Measurements from ENCODE around the gene RSPH3. TPM values are rescaled to one million over a fixed set of nuclear protein-coding genes. Genes with fewer than 3 reads are reported as not detected.

RSPH3 gene
- total RNA-seq, 4 donors from 2014 or later: 16.8 to 22.5 (median 20.2) TPM

DNA sequence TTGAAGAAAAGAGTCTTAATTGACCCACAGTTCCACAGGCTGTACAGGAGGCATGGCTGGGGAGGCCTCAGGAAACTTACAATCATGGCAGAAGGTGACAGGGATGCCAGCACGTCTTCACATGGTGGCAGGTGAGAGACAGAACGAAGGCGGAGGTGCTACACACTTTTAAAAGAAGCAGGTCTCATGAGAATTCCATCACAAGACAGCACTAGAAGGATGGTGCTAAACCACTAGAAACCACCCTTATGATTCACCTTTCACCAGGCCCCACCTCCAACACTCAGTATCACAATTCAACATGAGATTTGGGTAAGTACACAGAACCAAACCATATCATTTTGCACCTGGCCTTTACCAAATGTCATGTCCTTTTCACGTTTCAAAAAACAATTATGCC is 23.9 kb upstream of the RSPH3 start:
- intact Hi-C loops (cut with DNase I): no loop called here
- no peak for TF ChIP-seq POLR2A (IDR thresholded peaks at IDR 0.05)
- TF ChIP-seq, protein P1, sequence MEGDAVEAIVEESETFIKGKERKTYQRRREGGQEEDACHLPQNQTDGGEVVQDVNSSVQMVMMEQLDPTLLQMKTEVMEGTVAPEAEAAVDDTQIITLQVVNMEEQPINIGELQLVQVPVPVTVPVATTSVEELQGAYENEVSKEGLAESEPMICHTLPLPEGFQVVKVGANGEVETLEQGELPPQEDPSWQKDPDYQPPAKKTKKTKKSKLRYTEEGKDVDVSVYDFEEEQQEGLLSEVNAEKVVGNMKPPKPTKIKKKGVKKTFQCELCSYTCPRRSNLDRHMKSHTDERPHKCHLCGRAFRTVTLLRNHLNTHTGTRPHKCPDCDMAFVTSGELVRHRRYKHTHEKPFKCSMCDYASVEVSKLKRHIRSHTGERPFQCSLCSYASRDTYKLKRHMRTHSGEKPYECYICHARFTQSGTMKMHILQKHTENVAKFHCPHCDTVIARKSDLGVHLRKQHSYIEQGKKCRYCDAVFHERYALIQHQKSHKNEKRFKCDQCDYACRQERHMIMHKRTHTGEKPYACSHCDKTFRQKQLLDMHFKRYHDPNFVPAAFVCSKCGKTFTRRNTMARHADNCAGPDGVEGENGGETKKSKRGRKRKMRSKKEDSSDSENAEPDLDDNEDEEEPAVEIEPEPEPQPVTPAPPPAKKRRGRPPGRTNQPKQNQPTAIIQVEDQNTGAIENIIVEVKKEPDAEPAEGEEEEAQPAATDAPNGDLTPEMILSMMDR (IDR thresholded peaks at IDR 0.05): no peak
- no peaks in the 10 kb centered on the region for H3K4me1 ChIP-seq
- WGBS, 2 donors: 91% methylated on average over 4 of the region's 4 CpGs
- DNase-seq: no peak
- H3K9me3 ChIP-seq: no peaks in the 10 kb centered on the region
- H3K27ac ChIP-seq: no peak overlapping the region
- H3K36me3 ChIP-seq: no peaks in the 10 kb centered on the region
- no peak overlapping the region for H3K4me3 ChIP-seq (replicated peaks in 1 of 3)
- H3K27me3 ChIP-seq: no peaks in the 10 kb centered on the region

DNA sequence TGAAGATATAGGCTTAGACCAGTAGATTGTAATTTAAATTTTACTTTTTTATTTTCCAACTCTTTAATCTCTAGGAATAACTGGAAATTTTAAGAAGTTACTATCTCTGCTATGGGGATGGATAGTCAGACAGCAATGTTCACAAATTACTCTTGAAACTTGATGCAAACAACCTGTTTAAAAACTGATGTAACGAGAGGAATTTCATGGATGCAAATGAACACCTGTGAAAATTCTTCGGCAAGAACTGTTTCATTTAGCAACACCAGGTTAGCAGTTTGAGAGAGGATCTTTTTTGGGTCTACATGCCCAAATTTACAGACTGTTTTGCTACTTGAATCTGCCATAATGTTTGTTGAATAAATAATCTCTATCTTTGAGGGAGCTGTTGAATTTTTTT is 20.0 kb upstream of the RSPH3 start:
- intact Hi-C loops (cut with DNase I): no loop called here
- no peak for DNase-seq
- Histone ChIP-seq H3K4me1 (no peaks in the 10 kb centered on the region), H3K27me3 (no peaks in the 10 kb centered on the region), H3K4me3 (replicated peaks in 1 of 3) (no peak overlapping the region), H3K9me3 (no peaks in the 10 kb centered on the region), H3K27ac (no peak overlapping the region), H3K36me3 (no peaks in the 10 kb centered on the region)
- TF ChIP-seq, protein P1 (IDR thresholded peaks at IDR 0.05): no peak
- TF ChIP-seq POLR2A (IDR thresholded peaks at IDR 0.05): no peak
- 98% methylated on average over 2 of the region's 2 CpGs for WGBS, 2 donors

DNA sequence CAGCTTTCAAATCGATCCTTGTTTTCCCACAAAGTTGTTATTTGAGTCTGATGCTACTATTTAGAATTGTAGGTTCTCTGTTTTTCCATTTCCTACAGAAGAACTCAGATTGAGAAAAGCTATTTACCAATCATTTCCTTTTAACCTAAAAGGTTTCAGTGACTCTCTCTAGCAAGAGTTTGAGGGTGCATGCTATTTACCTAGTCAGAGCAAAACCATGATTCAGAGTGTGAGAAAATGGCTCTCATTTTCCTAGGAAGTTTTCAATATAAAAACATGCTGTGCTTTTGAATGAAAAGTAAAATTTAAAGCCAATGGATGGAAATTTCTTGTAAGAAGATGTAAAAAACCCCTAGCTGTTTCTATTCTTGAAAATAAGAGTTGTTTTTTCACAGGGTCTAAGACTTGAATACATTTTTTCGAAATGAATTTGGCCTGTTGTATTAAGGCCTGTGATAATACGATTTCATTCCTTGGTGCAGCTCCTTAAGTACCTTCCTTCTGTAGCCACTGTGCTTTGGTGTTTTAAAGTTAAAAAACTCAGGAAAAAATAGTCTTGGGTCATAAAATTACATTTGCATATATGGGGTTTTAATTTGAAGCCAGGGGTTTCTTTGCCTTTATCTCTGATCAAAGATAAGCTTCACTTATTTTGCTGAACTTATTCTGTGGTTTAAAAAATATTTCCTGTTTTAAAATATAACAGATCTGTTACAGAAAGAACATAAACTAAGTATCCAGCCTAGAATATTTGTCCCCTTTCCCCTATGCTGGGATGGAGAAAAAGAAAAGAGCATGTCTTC is 18.0 kb upstream of the RSPH3 start:
- Histone ChIP-seq H3K27ac (no peak overlapping the region), H3K4me3 (replicated peaks in 1 of 3) (no peak overlapping the region), H3K9me3 (no peaks in the 10 kb centered on the region), H3K36me3 (no peaks in the 10 kb centered on the region), H3K27me3 (no peaks in the 10 kb centered on the region), H3K4me1 (no peaks in the 10 kb centered on the region)
- TF ChIP-seq, protein P1 (IDR thresholded peaks at IDR 0.05): no peak
- no peak for TF ChIP-seq POLR2A (IDR thresholded peaks at IDR 0.05)
- WGBS, 2 donors: 74 to 79% methylated on average over 3 of the region's 3 CpGs
- DNase-seq: no peak
- intact Hi-C loops (cut with DNase I): no loop called here

DNA sequence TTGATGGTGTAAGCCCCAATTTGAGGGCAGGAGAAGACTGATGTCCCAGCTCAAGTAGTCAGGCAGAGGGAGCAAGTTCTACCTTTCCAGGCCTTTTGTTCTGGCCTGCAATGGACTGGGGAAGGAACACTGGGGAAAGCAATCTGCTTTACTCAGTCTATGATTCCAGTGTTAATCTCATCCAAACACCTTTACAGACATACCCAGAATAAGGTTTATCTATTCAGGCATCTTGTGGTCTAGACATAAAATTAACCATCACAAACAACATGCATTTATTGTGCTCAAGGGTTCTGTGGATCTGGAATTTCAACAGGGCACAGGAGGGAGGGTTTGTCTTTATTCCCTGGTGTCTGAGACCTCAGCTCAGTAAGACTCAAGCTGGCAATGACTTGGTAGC is 14.4 kb upstream of the RSPH3 start:
- DNase-seq: no peak
- Histone ChIP-seq H3K27ac (no peak overlapping the region), H3K4me3 (replicated peaks in 1 of 3) (no peak overlapping the region), H3K4me1 (no peaks in the 10 kb centered on the region), H3K27me3 (no peaks in the 10 kb centered on the region), H3K36me3 (no peaks in the 10 kb centered on the region), H3K9me3 (no peaks in the 10 kb centered on the region)
- TF ChIP-seq, protein P1 (IDR thresholded peaks at IDR 0.05): no peak
- no peak for TF ChIP-seq POLR2A (IDR thresholded peaks at IDR 0.05)
- intact Hi-C loops (cut with DNase I): no loop called here

DNA sequence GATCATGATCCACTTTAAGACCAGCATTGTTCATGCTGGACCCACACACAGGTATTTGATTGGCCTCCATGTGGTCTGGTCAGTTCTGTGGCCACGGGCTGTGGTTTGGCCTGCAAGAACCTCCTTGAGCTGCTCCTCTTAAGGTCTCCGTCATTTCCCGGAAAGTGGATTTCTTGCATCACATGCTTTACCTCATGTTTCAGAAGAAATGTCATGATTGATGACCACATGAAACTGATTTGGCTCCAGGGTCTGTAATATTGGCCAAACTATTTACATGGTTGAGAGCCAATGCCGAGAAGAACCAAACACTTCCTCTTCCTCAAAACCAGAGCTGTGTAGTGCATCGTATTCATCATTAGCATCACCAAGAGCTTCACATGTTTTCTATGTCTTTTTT is 13.2 kb upstream of the RSPH3 start:
- Histone ChIP-seq H3K27ac (no peak overlapping the region), H3K27me3 (no peaks in the 10 kb centered on the region), H3K4me3 (replicated peaks in 1 of 3) (no peak overlapping the region), H3K36me3 (no peaks in the 10 kb centered on the region), H3K4me1 (no peaks in the 10 kb centered on the region), H3K9me3 (no peaks in the 10 kb centered on the region)
- no peak for DNase-seq
- 82 to 96% methylated on average over 5 of the region's 5 CpGs for WGBS, 2 donors
- no peak for TF ChIP-seq POLR2A (IDR thresholded peaks at IDR 0.05)
- TF ChIP-seq, protein P1 (IDR thresholded peaks at IDR 0.05): no peak
- intact Hi-C loops (cut with DNase I): no loop called here
